GM11168 (cell line): ENCODE results near the gene TMEM11.
"Not testable (repeated sequence)": the region's sequence is repeated elsewhere in the genome, so short reads cannot be mapped to it uniquely, and the experiment has no call there.

ENCODE experiments used
- in situ Hi-C: fragments of 300-500 bp; cut with MboI; formaldehyde crosslinking; loops from one replicate; pipeline ENCODE4 v1.12.0; 2022; ENCODE audit warnings: low sequenced_read_pairs; ENCODE audit not compliant: unreplicated experiment

TMEM11 gene

DNA sequence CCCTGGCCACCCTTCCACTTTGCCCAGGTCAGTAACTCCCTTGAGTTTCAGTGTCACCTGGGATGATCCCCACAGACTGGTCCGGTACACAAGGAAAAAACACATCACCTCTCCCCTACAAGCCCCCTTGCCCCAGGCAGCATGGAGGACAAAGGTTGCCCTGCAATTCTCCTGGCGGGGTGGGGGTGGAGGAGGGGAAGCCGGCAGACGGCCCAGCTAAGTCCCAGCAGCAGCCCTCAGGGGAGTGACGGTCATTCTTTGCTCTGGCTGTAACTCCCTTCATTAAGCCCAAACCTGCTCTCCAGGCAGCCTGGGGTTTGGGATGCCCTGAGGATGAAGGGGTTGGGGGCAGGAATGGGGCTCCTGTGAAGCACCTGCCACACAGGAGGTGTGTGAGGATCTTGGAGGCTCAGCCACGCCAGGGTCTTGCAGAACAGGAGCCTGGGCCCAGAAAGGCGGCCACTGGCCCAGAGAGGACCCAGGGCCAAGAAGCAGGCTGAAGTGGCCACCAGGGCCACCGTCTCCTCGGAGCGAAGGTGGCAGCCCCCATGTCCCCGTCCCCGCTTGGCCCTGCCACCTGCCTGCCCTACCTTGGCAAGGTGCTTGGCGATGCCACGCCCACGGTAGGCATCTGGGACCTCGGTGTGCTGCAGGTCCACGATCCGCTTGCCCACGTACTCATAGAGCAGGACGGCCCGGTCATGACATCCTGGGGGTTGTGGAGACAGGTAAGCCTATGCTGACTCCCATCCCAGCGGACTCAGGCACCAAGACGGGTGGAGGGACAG is 29.7 kb upstream of the TMEM11 start:
- in situ Hi-C loops, result loop anchor here (10.0 kb wide), 1 partner anchor 119 kb away; the partner anchor contains the start of gene DHRS7B

DNA sequence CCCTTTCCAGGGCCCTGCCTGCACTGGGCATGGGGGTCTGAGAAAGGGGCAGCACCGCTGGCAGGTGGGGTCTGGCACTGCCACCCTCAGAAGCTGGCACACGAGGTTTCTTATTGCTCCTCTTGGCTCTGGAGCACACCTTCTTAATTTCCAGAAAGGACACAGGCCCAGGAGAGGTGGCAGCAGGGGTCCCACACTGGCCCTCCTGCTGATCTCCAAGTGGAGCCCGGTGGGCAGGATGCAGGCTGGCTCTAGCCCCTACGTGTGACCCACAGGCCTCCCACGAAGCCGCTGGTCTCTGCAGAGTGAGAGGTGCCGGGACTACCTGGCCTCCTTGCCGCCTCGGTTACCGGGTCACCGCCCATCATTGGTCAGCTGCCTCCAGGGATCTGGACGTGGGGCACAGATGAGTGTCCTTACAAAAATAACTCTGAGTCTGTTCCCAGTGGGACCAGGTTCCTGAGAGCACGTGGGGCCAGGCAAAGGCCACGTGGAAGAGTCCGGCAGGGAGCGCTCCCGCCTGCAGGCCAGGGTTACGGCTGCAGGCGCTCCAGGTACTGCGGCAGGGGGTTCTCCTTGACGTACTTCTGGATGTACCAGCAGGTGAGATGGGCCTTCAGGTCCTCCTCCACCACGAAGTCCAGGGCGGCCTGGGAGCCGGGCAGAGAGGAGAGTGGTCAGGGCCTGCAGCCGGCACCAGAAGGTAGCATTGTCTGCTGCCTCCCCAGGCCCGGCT is 29.0 kb upstream of the TMEM11 start:
- in situ Hi-C loops, result loop anchor here (10.0 kb wide), 1 partner anchor 118 kb away; the partner anchor contains the start of gene DHRS7B

DNA sequence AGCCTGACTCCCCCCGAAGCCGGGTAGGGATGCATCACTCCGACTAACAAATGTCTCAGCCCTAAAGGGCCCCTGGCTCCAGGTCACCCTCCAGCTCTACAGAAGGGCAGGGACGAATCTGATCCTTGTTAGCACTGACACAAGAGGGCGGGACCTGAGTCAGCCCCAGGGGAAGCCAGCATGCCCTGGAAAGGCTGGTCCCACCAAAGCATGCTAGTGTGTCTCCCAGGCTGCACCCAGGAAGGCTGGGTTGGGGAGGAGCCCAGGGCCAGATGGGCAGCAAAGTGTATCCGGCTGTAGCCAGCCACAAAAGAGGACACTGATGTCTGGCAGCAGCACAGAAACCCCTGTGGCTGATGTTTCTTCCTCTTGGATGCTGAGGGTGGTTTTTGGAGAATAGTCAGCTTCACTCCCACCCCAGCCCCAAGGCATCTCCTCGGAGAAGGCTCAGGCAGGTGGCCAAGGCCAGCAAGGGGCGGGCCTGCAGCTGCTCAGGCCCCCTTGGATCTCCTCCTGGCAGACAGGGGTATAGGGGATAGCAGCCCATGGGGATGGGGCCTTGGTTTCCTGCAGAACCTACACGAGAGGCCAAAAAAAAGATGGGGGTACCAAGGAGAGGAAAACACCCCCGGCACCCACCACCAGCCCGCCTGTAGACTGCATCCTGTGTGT is 28.2 kb upstream of the TMEM11 start:
- in situ Hi-C loops, result loop anchor here (10.0 kb wide), 1 partner anchor 117 kb away; the partner anchor contains the start of gene DHRS7B

DNA sequence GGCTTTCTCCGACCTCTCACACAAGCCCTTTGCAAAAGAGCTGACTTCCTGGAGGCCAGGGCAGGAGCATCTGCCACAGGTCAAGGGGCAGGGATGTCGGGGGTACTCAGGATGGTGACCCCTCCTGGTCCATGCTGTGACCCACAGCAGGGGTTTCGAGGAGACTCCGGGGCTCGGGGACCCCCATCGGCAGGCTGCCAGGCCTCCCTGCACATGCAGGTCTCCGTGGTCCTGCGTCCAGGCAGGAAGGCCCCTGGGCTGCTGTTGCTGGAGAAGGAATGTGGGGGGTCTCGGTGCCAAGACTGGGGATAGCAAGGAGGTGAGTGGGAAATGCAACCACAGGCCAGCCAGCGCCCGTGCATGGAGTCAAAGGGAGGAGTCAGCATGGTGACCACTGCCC is 27.6 kb upstream of the TMEM11 start:
- in situ Hi-C loops, result loop anchor here (10.0 kb wide), 1 partner anchor 117 kb away; the partner anchor contains the start of gene DHRS7B

DNA sequence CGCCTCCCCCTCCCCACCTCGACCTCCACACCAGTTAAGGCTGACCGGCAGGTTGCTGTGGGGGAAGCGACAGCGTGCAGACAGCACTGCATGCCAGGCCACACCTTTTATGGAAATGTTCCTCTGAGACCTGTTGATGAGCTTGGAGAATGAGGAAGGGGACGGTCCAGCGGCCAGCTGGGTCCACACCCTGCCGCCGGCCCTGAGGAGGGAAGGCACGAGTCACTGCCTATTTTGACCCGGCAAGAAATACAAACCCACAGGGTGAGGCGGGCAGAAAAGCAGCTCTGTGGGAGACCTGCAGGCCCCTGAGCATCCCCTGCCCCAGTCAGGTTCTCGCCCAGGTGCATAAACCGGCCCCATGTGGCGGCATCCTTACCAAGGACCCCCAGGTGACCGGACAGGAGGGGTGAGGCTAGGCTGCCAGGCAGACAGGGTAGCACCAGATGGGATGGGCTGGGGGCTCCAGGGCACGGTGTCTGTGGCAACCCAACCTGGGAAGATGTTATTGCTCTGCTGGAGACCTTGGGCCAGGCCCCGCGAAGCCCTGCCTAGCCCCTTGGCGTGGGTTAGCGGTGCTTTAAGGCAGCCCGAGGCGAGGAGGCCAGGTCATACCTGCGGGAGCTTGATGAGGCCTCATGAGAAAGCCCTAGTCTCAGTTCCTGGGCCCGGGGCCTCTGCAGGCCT is 26.6 kb upstream of the TMEM11 start:
- in situ Hi-C loops, result loop anchor here (10.0 kb wide), 1 partner anchor 116 kb away; the partner anchor contains the start of gene DHRS7B

DNA sequence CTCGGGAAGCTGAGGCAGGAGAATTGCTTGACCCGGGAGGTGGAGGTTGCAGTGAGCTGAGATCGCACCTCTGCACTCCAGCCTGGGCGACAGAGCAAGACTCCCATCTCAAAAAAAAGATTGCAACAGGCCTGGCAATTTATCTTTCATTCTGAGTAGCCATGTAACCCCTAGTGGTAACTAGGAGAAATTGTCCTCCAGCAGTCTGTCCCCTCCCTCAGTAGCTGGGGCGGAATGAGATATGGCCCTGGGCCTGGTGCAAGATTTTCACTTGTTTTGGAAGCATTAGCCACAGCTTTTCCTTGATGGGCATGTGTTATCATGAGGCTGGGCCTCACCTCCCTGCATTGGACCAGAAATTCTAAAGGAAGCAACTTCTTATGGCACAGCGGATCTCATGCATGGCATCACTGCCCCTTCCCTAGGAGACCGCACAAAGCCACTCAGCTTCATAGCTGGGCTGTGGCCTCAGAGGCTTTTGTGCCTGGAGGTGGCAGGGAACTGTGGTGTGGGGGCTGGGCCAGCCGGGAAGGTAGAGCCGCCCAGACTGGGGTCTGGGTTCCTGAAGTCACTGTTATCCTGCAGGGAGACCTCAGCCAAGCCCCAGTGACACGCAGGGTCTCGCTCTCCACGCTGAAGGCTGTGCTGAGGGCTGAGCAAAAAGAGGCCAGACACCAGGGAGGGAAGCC is 25.9 kb upstream of the TMEM11 start:
- in situ Hi-C loops, result loop anchor here (10.0 kb wide), 1 partner anchor 115 kb away; the partner anchor contains the start of gene DHRS7B

DNA sequence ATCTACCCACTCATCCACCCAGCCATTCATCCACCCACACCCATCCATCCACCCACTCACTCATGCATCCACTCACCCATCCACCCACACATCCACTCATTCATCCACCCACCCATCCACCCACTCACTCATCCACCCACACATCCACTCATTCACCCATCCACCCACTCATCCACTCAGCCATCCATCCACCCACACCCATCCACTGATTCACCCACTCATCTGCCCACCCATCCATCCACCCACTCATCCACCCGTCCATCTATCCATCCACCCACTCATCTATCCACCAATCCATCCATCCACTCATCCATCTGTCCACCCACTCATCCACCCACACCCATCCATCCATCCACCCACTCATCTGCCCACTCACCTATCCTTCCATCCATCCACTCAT is 22.0 kb upstream of the TMEM11 start:
- in situ Hi-C loops, result no loop called here

DNA sequence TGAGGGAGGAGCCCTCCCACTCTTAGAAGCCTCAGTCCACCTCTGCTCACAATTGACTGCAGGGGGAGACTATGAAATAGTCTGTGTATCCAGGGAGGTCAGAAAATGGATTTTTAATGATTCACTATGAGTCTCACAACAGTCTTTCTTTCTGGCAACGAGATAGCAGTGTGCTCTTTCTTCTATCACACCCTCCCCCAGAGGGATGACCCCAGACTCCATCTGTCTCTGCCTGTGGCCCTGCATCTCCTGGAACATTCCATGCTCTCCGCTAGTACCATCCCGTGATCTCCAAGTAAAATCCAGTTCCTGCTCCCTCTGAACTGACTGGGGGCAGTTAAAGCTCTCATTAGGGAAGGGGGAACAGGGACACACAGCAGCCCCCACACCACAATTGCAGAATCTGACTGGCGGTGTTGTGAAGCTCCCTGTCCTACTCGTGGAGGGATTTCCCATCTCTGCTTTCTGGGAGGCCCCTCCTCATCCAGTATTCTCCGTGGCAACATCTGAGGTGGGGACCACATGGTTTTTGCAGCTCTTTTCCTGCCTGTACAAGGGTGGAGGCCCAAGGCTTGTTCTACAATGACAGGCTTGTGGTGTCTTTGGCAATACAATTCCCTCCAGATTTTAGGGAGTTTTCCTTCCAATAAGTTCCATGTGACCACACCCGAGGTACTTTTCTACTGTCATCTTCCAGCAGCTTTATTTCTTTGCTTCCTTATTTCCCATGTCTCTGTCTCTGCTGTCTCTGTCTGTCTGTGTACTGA is 19.8 kb upstream of the TMEM11 start:
- in situ Hi-C loops, result no loop called here

DNA sequence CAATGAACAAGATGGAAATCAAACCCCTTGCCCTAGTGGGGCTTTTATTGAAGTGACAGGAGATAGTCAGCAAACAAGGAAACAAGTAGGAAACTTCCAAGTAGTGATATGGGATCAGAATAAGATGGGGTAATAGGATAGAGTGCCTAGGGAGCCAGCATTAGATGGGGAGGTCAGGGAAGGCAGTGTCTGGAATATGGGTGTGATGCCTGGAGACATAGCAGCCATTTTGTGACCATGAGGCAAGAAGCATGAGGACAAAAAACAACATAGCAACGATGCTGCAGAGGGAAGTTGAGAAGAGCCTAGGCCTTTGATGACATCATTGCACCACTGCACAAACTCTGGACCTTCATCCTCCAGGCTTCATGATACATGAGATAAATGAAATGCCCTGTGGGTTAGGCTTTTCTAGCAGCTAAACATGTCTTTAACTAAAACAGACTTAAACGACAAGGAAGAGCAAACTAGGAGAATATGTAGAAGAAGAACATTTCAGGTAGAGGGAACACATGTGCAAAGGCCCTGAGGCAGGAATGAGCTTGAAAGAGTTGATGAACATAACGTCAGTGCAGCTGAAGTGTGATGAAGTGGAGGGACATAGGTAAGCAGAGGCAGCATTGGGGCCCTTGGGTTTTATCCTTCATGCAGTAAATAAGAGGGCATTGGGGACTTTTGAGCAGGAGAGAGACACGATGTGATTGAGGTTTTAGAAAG is 18.2 kb upstream of the TMEM11 start:
- in situ Hi-C loops, result no loop called here

DNA sequence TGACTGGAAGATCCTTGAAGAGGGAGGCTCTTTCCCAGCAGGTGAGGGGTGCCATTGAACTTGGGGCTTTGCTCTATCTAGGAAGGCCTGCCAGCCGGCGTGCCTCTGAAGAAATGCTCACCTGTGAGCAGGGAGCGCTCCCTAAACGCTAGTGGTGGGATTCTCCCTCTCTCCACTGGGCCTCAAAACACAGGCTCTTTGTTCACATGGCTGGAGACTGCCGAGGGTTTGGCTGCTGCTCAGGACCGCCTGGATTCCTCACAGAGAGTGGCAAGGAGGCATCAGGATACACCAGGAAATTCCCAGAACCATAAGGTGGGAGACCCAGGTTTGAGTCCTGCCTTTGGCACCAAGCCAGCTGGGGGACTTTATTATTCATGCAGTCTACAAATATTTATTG is 17.6 kb upstream of the TMEM11 start:
- in situ Hi-C loops, result no loop called here

DNA sequence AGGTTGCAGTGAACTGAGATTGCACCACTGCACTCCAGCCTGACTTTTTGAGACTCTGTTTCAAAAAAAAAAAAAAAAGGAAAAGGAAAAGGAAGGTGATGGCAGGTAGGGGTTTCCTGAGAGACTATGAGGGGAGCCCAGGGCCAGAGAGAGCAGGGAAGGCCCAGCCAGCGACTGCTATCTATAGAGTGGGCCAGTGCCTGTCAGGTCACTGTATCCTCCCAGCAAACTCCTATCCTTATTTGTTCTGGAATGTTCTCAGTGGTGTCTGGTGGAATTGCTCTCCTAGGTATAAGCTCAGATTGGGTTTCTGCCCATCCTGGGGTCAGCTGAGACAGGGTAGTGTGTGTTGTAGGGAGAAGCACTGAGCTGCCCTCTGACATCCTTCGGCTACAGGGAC is 14.9 kb upstream of the TMEM11 start:
- in situ Hi-C loops, result no loop called here

DNA sequence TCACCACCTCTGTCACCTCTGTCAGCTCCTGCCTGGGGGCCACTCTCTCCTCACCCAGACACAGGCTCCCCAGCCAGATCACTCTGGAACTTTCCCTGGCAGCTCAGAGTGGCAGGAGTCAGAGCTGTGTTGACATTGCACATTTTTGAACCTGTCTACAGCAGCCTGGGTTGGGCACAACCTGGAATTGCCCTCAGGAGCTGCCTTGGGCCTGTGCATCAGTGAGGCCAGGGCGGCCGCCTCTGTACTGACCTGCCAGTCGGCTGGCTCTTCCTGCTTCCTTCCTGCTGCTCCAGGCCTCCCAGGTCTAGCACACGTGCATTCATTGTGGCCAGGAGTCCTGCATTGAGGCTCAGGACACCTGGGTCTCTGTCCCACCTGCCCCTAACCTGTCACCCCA is 14.2 kb upstream of the TMEM11 start:
- in situ Hi-C loops, result no loop called here

DNA sequence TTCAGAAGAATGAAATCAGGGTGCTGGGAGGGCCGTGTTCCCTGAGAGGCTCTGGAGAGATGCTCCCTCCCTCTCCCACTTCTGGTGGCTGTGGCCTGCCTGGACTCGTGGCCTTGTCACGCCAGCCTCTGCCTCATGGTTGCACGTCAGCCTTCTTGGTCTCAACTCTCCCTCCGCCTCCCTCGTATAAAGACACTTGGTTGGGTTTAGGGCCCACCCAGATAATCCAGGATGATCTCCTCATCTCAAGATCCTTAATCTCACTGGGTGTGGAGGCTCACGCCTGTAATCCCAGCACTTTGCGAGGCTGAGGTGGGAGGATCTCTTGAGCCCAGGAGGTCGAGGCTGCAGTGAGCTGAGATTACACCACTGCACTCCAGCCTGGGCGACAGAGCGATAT is 13.3 kb upstream of the TMEM11 start:
- in situ Hi-C loops, result not testable (repeated sequence)

DNA sequence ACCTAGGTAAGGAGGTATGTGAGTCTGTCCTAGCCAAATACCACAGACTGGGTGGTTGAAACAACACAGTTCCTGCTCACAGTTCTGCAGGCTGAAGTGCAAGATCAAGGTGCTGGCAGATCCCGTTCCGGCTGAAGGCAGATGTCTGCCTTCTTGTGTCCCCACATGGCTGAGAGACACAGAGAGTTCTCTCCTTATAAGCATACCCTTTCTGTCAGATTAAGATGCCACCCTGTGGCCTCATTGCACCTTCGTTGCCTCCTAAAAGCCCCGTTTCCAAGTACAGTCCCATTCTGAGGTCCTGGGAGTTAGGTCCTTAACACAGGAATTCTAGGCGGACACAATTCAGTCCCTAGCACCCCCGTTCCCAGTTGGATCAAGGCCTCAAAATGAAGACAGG is 9.1 kb upstream of the TMEM11 start:
- in situ Hi-C loops, result no loop called here

DNA sequence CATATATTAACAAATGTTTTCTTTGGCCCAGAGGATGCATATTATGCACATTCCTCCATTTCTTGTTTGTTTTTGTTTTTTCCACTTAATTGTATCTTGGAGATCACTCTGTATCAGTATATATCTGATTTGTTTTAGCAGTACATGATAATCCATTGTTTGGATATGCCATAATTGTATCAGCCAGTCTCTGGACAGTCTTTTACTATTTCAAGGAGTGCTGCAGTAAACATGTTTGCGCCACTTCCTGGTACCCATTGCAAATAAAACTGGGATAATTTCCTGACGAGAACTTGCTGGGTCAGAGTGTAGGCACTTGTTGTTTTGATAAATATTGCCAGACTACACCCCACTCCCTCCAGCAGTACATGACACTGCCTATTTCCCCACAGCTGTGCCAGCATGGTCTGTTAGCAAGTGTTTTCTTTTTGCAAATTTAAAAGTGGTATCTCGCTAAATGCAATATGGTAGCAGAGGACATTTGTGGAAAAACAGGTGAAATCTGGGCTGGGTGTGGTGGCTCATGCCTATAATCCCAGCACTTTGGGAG is 4.9 kb upstream of the TMEM11 start:
- in situ Hi-C loops, result no loop called here

DNA sequence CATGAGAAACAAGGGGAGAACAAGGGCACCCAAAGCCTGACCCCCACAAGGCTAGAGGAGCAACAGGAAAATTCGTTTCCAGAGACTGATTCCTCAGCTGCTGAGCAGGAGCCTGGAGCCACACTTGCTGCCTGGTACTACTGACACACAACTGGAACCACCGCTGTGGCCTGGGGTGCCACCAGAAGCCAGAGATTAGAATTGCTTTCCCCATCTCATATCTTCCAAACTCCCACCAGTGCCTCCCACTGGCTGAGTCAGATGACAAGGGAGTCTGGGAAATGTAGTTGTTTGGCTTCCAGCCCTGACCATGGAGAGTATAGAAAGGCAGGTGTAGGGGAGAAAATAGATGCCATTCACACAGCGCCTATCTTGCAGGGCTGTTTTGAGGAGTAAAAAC is 4.1 kb upstream of the TMEM11 start:
- in situ Hi-C loops, result no loop called here

DNA sequence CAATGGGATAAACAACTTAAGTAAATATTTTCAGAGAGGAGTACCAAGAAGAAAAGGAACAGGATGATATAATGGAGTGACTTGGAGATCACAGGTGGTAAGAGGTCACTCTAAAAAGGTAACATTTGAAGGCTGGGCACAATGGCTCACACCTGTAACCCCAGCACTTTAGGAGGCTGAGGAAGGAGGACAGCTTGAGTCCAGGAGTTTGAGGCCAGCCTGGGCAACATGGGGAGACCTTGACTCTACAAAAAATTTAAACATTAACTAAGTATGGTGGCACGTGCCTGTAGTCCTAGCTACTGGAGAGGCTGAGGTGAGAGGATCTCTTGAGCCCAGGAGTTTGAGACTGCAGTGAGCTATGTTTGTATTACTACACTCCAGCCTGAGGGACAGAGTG is 3.4 kb upstream of the TMEM11 start:
- in situ Hi-C loops, result no loop called here

DNA sequence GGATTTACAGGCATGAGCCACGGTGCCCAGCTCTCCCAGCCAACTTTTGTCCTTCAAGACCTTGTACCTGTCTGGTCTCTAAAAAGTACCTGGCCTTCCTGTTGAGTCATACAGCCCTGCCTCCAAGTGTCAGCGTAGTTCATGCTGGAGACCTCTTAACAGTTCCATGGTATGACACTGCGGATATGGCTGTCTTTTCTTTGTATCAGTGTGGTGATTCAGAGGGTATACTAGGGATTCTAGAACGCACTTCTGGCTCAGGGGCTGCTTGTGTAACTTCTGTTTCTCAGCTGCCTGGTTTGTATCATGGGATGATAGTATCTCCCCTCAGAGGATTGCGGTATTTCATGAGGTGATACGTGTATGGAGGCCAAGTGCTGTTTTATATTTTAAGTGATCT is 2.0 kb upstream of the TMEM11 start:
- in situ Hi-C loops, result no loop called here
